ENCODE data around the gene P3H2. TPM values are rescaled to one million over a fixed set of nuclear protein-coding genes. Genes with fewer than 3 reads are reported as not detected.

Gene P3H2
- total RNA-seq, 2 donors from 2014 or later, result 14.6 to 22.2 TPM

GRCh38 chr3:189914799-189915198 is 205.9 kb downstream of the P3H2 start:
- no peaks in the 10 kb centered on the region for H3K9me3 ChIP-seq
- H3K9ac ChIP-seq (ENCODE audit: low read depth in 2 of 2, low read length in 2 of 2), result no peak overlapping the region
- no peak for TF ChIP-seq CTCF (IDR thresholded peaks at IDR 0.05)
- intact Hi-C loops (cut with DNase I), result no loop called here
- H3K36me3 ChIP-seq, result no peaks in the 10 kb centered on the region
- DNase-seq, result no peak
- H3K4me1 ChIP-seq, result no peaks in the 10 kb centered on the region
- no peak overlapping the region for H3K27ac ChIP-seq
- no peak overlapping the region for H3K4me3 ChIP-seq
- no peaks in the 10 kb centered on the region for H3K27me3 ChIP-seq

- Histone ChIP-seq H3K4me3 (no peak overlapping the region), H3K27ac (no peak overlapping the region), H3K36me3 (no peaks in the 10 kb centered on the region), H3K27me3 (no peaks in the 10 kb centered on the region), H3K9ac (ENCODE audit: low read depth in 2 of 2, low read length in 2 of 2) (no peak overlapping the region), H3K4me1 (no peaks in the 10 kb centered on the region), H3K9me3 (no peaks in the 10 kb centered on the region)
- TF ChIP-seq CTCF (IDR thresholded peaks at IDR 0.05), result no peak
- DNase-seq, result no peak
- intact Hi-C loops (cut with DNase I), result no loop called here
Measured at GRCh38 chr3:189911001-189911400, 209.7 kb downstream of the P3H2 start.

- Histone ChIP-seq H3K9me3 (no peaks in the 10 kb centered on the region), H3K4me1 (no peaks in the 10 kb centered on the region), H3K9ac (ENCODE audit: low read depth in 2 of 2, low read length in 2 of 2) (no peak overlapping the region), H3K36me3 (no peaks in the 10 kb centered on the region), H3K4me3 (no peak overlapping the region), H3K27me3 (no peaks in the 10 kb centered on the region), H3K27ac (no peak overlapping the region)
- no peak for TF ChIP-seq CTCF (IDR thresholded peaks at IDR 0.05)
- no peak for DNase-seq
- intact Hi-C loops (cut with DNase I), result no loop called here
Measured at GRCh38 chr3:189909573-189909972, 211.1 kb downstream of the P3H2 start.

GRCh38 chr3:189909139-189909538 is 211.6 kb downstream of the P3H2 start:
- Histone ChIP-seq H3K36me3 (no peaks in the 10 kb centered on the region), H3K27me3 (no peaks in the 10 kb centered on the region), H3K9ac (ENCODE audit: low read depth in 2 of 2, low read length in 2 of 2) (no peak overlapping the region), H3K27ac (no peak overlapping the region), H3K4me3 (no peak overlapping the region), H3K4me1 (no peaks in the 10 kb centered on the region), H3K9me3 (no peaks in the 10 kb centered on the region)
- no peak for DNase-seq
- no peak for TF ChIP-seq CTCF (IDR thresholded peaks at IDR 0.05)
- intact Hi-C loops (cut with DNase I), result no loop called here

- no peak for DNase-seq
- Histone ChIP-seq H3K4me1 (no peaks in the 10 kb centered on the region), H3K27ac (no peak overlapping the region), H3K27me3 (no peaks in the 10 kb centered on the region), H3K9me3 (no peaks in the 10 kb centered on the region), H3K4me3 (no peak overlapping the region), H3K36me3 (no peaks in the 10 kb centered on the region), H3K9ac (ENCODE audit: low read depth in 2 of 2, low read length in 2 of 2) (no peak overlapping the region)
- TF ChIP-seq CTCF (IDR thresholded peaks at IDR 0.05), result no peak
- intact Hi-C loops (cut with DNase I), result no loop called here
Measured at GRCh38 chr3:189908646-189909045, 212.1 kb downstream of the P3H2 start.

GRCh38 chr3:189907803-189908202 is 212.9 kb downstream of the P3H2 start:
- DNase-seq, result no peak
- no peak overlapping the region for H3K9ac ChIP-seq (ENCODE audit: low read depth in 2 of 2, low read length in 2 of 2)
- H3K9me3 ChIP-seq, result no peaks in the 10 kb centered on the region
- intact Hi-C loops (cut with DNase I), result no loop called here
- H3K4me1 ChIP-seq, result no peaks in the 10 kb centered on the region
- no peaks in the 10 kb centered on the region for H3K27me3 ChIP-seq
- TF ChIP-seq CTCF (IDR thresholded peaks at IDR 0.05), result no peak
- no peak overlapping the region for H3K27ac ChIP-seq
- no peak overlapping the region for H3K4me3 ChIP-seq
- no peaks in the 10 kb centered on the region for H3K36me3 ChIP-seq

Data from colonic mucosa (tissue), 4 donors.